ENCODE results near the gene CCDC88A. TPM values are rescaled to one million over a fixed set of nuclear protein-coding genes. Genes with fewer than 3 reads are reported as not detected.

Gene CCDC88A
- total RNA-seq, 1 donor from 2014 or later = 21.9 TPM

- no peak for DNase-seq (ENCODE audit: low spot score)
These were observed 3.4 kb upstream of the CCDC88A start for GRCh38 chr2:55422876-55423665.

DNA sequence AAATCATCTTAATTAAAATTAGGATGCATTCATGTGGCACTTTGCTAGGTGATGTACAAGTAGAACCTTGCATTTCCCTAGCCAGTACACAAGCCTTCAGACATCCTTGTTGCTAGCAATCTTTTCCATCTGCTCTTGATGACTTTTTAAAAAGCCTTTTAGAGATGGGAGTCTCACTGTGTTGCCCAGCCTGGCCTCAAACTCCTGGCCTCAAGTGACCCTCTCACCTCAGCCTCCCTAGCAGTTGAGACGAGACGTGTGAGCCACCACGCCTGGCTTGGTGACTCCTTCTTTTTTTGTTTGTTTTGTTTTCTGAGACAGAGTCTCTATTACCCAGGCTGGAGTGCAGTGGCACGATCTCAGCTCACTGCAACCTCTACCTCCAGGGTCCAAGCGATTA, 1.7 kb upstream of the CCDC88A start:
- DNase-seq (ENCODE audit: low spot score) = no peak

GRCh38 chr2:55420871-55421270, 1.2 kb upstream of the CCDC88A start:
- no peak for DNase-seq (ENCODE audit: low spot score)

GRCh38 chr2:55420439-55420725, 726 bp upstream of the CCDC88A start:
- DNase-seq (ENCODE audit: low spot score) = no peak

- DNase-seq (ENCODE audit: low spot score) = no peak
These were observed 400 bp downstream of the CCDC88A start for GRCh38 chr2:55419233-55419678.

DNA sequence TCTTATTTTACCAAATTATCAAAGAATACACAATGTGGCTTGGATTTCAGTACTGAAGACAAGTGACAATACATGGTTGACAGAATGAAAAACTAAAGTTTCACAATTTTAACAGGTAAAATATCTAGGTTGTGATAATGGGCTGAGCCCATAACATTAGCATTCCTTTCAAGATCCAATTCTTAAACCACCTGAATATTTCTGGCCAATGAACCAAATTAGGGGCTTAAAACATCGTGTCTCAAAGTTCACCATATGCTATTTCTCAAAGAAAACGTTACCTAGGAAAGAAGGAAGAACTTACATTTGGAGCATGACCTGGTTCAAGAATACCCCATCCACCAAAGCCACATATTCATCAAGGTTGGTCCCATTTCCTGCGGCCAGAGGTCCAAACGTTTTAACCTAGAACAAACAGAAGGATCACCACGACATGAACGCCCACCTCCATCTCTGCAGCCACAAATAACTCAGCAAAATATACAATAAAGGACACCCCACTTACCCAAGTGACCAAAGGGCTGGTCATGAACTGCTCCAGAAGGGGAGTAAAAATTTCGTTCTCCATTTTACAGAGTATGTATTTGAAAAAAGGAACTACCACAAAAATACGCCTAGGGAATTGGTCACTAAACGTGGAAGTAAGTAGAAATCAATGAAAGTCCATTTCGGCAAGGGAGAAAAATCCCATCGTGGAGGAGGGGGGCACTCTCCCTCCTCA, 984 bp downstream of the CCDC88A start:
- DNase-seq (ENCODE audit: low spot score) = no peak

DNA sequence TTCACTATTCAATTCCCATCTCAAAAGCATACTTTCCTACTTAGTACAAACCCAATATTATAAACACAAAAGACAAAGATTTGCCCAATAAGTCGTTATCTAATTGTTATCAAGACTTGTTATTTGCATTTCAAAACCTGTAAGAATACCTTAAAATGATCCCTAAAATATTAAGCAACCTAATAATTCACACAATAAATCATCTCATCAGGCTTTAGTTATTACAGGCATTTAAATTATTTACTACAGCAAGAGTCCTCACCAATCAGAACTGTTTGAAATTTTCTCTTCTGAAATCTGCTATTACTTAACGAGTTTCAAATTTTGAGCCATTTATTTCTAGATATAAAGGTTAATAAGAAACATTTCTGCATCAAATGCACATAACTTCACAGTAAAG, 1.6 kb downstream of the CCDC88A start:
- DNase-seq (ENCODE audit: low spot score) = no peak

- DNase-seq (ENCODE audit: low spot score) = no peak
These were observed 2.7 kb downstream of the CCDC88A start for GRCh38 chr2:55416786-55417568.

DNA sequence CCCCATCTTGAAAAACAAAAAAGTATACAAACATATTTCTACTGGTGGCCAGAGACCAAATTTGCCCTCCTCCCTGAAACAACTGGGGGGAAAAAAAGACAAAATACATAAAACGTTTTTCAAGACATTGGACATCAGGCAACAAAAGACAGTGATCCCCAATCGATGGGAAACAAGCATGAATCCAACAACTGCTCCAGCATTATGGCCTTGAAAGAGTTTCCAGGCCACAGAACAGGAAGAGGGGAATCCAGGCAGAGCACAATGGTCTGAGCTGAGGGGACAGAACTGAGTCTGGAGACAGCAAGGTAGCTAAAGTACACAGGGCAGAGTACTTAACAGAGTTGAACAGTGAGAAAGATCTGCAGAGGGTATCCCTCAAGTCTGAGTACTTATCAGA, 4.4 kb downstream of the CCDC88A start:
- no peak for DNase-seq (ENCODE audit: low spot score)

DNA sequence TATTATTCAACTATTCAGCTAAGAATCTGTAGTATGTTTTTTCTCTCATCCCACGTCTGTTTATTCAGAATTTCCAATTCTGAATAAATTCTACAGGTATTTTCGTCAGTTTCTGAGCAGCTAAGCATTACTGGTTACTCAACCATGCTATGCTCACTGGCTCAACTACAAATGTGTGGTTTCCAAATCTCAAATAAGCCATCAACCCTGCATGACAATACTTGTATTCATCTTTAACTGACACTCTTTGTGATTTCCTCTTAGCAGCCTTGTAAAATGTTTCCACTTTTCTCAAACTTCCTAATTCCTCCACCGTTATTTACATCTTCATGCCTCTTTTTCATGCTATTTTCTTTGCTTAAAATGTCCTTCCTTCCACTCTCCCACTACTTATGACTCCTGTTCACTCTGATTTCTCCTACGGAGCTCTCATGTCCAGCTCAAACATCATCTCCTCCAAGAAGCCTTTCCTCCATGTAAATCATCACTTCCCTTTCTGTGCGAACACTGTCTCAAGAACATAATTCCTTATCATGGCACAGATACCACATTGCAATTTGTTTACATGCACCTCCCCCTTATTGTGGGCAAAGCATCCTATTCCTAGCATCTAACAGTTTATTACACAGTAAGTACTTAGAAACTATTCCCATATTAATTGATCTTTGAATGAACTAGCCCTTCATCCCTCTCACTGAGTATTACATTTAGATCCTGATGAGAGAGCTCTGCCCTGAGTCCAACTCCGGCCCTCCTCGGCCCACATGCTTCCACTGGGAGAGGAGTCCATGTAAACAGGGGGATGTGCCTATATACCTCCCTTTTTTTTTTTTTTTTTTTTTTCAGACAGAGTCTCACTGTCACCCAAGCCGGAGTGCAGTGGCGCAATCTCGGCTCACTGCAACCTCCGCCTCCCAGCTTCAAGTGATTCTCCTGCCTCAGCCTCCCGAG, 10.5 kb downstream of the CCDC88A start:
- DNase-seq (ENCODE audit: low spot score) = no peak

DNA sequence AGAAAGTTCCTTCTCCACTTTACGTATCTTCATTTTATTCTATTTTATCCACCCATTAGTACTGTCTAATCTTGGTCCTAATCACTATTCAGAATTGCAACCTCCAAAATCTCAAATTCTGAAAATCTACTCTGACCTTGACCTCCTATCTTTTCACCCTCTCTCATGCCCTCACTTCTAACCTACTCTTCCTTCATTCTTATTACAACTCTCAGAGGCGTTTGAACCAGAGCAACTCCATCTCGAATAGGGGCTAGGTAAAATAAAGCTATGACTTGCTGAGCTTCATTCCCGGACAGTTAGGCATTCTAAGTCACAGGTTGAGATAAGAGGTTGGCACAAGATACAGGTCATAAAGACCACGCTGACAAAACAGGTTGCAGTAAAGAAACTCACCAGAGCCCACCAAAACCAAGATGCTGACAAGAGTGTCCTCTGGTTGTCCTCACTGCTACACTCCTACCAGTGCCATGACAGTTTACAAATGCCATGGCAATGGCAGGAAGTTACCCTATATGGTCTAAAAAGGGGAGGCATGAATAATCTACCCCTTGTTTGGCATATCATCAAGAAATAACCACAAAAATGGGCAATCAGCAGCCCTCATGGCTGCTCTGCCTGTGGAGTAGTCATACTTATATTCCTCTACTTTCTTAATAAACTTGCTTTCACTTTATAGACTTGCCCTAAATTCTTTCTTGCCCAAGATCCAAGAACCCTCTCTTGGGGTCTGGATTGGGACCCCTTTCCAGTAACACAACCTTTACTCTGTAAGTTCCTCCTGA, 11.4 kb downstream of the CCDC88A start:
- no peak for DNase-seq (ENCODE audit: low spot score)

GRCh38 chr2:55405116-55405515, 14.5 kb downstream of the CCDC88A start:
- no peak for DNase-seq (ENCODE audit: low spot score)

- DNase-seq (ENCODE audit: low spot score) = no peak
These were observed 16.2 kb downstream of the CCDC88A start for GRCh38 chr2:55403256-55403998.

DNA sequence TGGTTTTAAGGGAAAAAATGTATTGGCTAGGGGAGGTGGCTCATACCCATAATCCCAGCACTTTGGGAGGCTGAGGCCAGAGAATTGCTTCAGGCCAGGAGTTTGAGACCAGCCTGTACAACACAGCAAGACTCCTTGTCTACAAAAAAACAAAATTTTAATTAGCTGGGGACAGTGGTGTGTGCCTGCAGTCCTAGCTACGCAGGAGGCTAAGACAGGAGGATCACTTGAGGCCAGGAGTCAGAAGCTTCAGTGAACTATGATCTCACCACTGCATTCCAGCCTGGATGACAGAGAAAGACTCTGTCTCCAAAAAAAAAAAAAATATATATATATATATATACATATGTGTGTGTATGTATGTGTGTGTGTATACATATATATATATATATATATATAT, 18.5 kb downstream of the CCDC88A start:
- DNase-seq (ENCODE audit: low spot score) = no peak

GRCh38 chr2:55400332-55400731, 19.3 kb downstream of the CCDC88A start:
- no peak for DNase-seq (ENCODE audit: low spot score)

DNA sequence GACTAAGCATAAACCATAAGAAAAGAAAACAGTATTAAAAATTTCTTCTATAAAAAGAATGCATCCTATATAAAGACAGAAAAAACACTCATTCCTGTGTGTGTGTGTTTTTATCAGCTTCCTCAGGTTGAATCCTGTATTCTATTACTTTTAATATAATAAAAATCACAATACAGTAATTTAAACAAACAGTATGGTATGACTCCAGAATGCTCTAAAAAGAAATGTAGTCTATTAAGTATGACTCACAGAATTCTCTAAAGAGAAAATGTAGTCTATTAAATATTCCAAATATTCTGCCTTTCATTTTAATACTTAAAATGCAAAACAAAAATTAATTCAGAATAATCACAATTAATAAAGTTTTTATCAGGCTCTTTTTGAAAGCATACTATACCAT, 19.8 kb downstream of the CCDC88A start:
- no peak for DNase-seq (ENCODE audit: low spot score)

GRCh38 chr2:55395724-55396605, 23.7 kb downstream of the CCDC88A start:
- DNase-seq (ENCODE audit: low spot score) = no peak

- DNase-seq (ENCODE audit: low spot score) = no peak
These were observed 27.9 kb downstream of the CCDC88A start for GRCh38 chr2:55391615-55392242.
